HEK293 (cell line): Measurements from ENCODE around the gene RALGAPA2.

Source experiments
- ELK4 ChIP-seq: IDR thresholded peaks from 2 replicates; pipeline ENCODE4 v1.6.1; 2011; ENCODE audit warnings: mild to moderate bottlenecking, low read depth, low read length, borderline replicate concordance
- IKZF3 ChIP-seq: fragments of 450-650 bp; IDR thresholded peaks from 2 replicates; pipeline ENCODE4 v1.5.0; 2018; ENCODE audit warnings: missing biosample characterization, mild to moderate bottlenecking, missing genetic modification characterization, moderate library complexity
- KLF8 ChIP-seq: fragments of 450-650 bp; formaldehyde crosslinking; IDR thresholded peaks from 2 replicates; pipeline ENCODE4 v1.5.1; 2016; ENCODE audit warnings: missing biosample characterization, missing genetic modification characterization
- OSR2 ChIP-seq: fragments of 450-650 bp; formaldehyde crosslinking; IDR thresholded peaks from 2 replicates; pipeline ENCODE4 v1.5.1; 2016; ENCODE audit warnings: missing biosample characterization, missing genetic modification characterization
- PRDM10 ChIP-seq: fragments of 450-650 bp; formaldehyde crosslinking; IDR thresholded peaks from 2 replicates; pipeline ENCODE4 v1.5.1; 2016; ENCODE audit warnings: missing biosample characterization, missing genetic modification characterization
- REST ChIP-seq: fragments of 450-650 bp; formaldehyde crosslinking; IDR thresholded peaks from 2 replicates; pipeline ENCODE4 v1.5.1; 2016; ENCODE audit warnings: missing biosample characterization, missing genetic modification characterization
- ZBTB17 ChIP-seq: fragments of 450-650 bp; formaldehyde crosslinking; IDR thresholded peaks from 2 replicates; pipeline ENCODE4 v1.5.1; 2016; ENCODE audit warnings: missing biosample characterization, missing genetic modification characterization
- ZNF2 ChIP-seq: fragments of 450-650 bp; formaldehyde crosslinking; IDR thresholded peaks from 2 replicates; pipeline ENCODE4 v1.5.1; 2016; ENCODE audit warnings: missing biosample characterization, missing genetic modification characterization
- ZNF501 ChIP-seq: fragments of 450-650 bp; formaldehyde crosslinking; IDR thresholded peaks from 2 replicates; pipeline ENCODE4 v1.5.1; 2016; ENCODE audit warnings: missing biosample characterization, missing genetic modification characterization
- ZNF629 ChIP-seq: fragments of 450-650 bp; formaldehyde crosslinking; IDR thresholded peaks from 2 replicates; pipeline ENCODE4 v1.5.1; 2017; ENCODE audit warnings: missing biosample characterization, missing genetic modification characterization
- ZNF664 ChIP-seq: fragments of 450-650 bp; formaldehyde crosslinking; IDR thresholded peaks from 2 replicates; pipeline ENCODE4 v1.5.1; 2016; ENCODE audit warnings: missing biosample characterization, missing genetic modification characterization
- ZNF677 ChIP-seq: fragments of 450-650 bp; IDR thresholded peaks from 2 replicates; pipeline ENCODE4 v1.5.0; 2018; ENCODE audit warnings: missing biosample characterization, mild to moderate bottlenecking, missing genetic modification characterization, moderate library complexity
- ZNF692 ChIP-seq: fragments of 450-650 bp; formaldehyde crosslinking; IDR thresholded peaks from 2 replicates; pipeline ENCODE4 v1.5.1; 2016; ENCODE audit warnings: missing biosample characterization, missing genetic modification characterization
- ZSCAN16 ChIP-seq: fragments of 450-650 bp; formaldehyde crosslinking; IDR thresholded peaks from 2 replicates; pipeline ENCODE4 v1.5.1; 2016; ENCODE audit warnings: missing biosample characterization, missing genetic modification characterization
- ZSCAN30 ChIP-seq: fragments of 450-650 bp; IDR thresholded peaks from 2 replicates; pipeline ENCODE4 v1.5.1; 2018; ENCODE audit warnings: missing biosample characterization, mild to moderate bottlenecking, missing genetic modification characterization, moderate library complexity
- ZSCAN5A ChIP-seq: fragments of 450-650 bp; formaldehyde crosslinking; IDR thresholded peaks from 2 replicates; pipeline ENCODE4 v1.5.1; 2016; ENCODE audit warnings: missing biosample characterization, missing genetic modification characterization
- TF ChIP-seq, protein P1 (sequence below): fragments of 450-650 bp; formaldehyde crosslinking; IDR thresholded peaks from 2 replicates; pipeline ENCODE4 v1.5.1; 2017; ENCODE audit warnings: missing biosample characterization, missing genetic modification characterization
- TF ChIP-seq, protein P2 (sequence below): fragments of 450-650 bp; IDR thresholded peaks from 2 replicates; pipeline ENCODE4 v1.5.1; 2018; ENCODE audit warnings: missing biosample characterization, missing genetic modification characterization

RALGAPA2 gene

GRCh38 chr20:20360464-20360863 is 352.0 kb downstream of the RALGAPA2 start (continued):
- TF ChIP-seq ZBTB17 (tag by site-specific recombination) (peak; percentile 84), PRDM10 (tag by site-specific recombination) (peak; percentile 72), ELK4 (no peak), ZNF664 (tag by site-specific recombination) (peak; percentile 98), REST (no peak), ZNF2 (tag by site-specific recombination) (no peak), IKZF3 (peak; percentile 63), ZSCAN16 (tag by site-specific recombination) (peak; percentile 97), ZNF677 (tag by site-specific recombination) (no peak), ZSCAN5A (no peak), ZNF629 (tag by site-specific recombination) (0 out of 2 replicates have a peak, but pooled peaks have one; percentile 35), ZNF501 (no peak), ZNF692 (tag by site-specific recombination) (0 out of 2 replicates have a peak, but pooled peaks have one; percentile 43), OSR2 (tag by site-specific recombination) (no peak), KLF8 (tag by site-specific recombination) (no peak), ZSCAN30 (tag by site-specific recombination) (0 out of 2 replicates have a peak, but pooled peaks have one; percentile 46)
- TF ChIP-seq, protein P1, sequence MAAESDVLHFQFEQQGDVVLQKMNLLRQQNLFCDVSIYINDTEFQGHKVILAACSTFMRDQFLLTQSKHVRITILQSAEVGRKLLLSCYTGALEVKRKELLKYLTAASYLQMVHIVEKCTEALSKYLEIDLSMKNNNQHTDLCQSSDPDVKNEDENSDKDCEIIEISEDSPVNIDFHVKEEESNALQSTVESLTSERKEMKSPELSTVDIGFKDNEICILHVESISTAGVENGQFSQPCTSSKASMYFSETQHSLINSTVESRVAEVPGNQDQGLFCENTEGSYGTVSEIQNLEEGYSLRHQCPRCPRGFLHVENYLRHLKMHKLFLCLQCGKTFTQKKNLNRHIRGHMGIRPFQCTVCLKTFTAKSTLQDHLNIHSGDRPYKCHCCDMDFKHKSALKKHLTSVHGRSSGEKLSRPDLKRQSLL, result no peak
- TF ChIP-seq, protein P2, sequence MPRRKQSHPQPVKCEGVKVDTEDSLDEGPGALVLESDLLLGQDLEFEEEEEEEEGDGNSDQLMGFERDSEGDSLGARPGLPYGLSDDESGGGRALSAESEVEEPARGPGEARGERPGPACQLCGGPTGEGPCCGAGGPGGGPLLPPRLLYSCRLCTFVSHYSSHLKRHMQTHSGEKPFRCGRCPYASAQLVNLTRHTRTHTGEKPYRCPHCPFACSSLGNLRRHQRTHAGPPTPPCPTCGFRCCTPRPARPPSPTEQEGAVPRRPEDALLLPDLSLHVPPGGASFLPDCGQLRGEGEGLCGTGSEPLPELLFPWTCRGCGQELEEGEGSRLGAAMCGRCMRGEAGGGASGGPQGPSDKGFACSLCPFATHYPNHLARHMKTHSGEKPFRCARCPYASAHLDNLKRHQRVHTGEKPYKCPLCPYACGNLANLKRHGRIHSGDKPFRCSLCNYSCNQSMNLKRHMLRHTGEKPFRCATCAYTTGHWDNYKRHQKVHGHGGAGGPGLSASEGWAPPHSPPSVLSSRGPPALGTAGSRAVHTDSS (tag by site-specific recombination), result no peak
- TF ChIP-seq, all 188 proteins: peak for 16
